Rectal smooth muscle tissue (tissue), 1 donor: ENCODE results near the gene MMUT.
"Not testable (repeated sequence)": the region's sequence is repeated elsewhere in the genome, so short reads cannot be mapped to it uniquely, and the experiment has no call there.

Experiments
- H3K27ac ChIP-seq: one replicate; pipeline ENCODE4 v1.7.0; 2013; ENCODE audit warnings: low read depth, low read length, inconsistent platforms
- H3K27me3 ChIP-seq: one replicate; pipeline ENCODE4 v1.7.0; 2013; ENCODE audit warnings: low read length; ENCODE audit not compliant: control insufficient read depth, insufficient read depth
- H3K36me3 ChIP-seq: one replicate; pipeline ENCODE4 v1.7.0; 2013; ENCODE audit warnings: low read length; ENCODE audit not compliant: control insufficient read depth, insufficient read depth
- H3K4me1 ChIP-seq: one replicate; pipeline ENCODE4 v1.7.0; 2013; ENCODE audit warnings: low read length; ENCODE audit not compliant: control insufficient read depth, insufficient read depth
- H3K4me3 ChIP-seq: one replicate; pipeline ENCODE4 v1.7.0; 2013; ENCODE audit warnings: low read length
- H3K9ac ChIP-seq: one replicate; pipeline ENCODE4 v1.7.0; 2013; ENCODE audit warnings: low read length

The MMUT gene

GRCh38 chr6:49462927-49463611, at the start of gene MMUT, which contains the start of gene CENPQ:
TSS of gene MMUT (minus strand) at chr6:49463253. CDS start at chr6:49459466, 3,787 bp downstream.
TSS of gene CENPQ (plus strand) at chr6:49463370. CDS start at chr6:49470177, 6,807 bp downstream.
- H3K9ac ChIP-seq, result peak within 1 kb of the TSS; percentile 78
- H3K27ac ChIP-seq, result peak within 1 kb of the TSS; percentile 76
- no peaks in the 10 kb centered on the region for H3K27me3 ChIP-seq
- peaks cover 7% of the 10 kb centered on the region for H3K4me1 ChIP-seq
- H3K4me3 ChIP-seq, result peak within 1 kb of the TSS; percentile 86
- peaks cover 3% of the 10 kb centered on the region for H3K36me3 ChIP-seq

DNA sequence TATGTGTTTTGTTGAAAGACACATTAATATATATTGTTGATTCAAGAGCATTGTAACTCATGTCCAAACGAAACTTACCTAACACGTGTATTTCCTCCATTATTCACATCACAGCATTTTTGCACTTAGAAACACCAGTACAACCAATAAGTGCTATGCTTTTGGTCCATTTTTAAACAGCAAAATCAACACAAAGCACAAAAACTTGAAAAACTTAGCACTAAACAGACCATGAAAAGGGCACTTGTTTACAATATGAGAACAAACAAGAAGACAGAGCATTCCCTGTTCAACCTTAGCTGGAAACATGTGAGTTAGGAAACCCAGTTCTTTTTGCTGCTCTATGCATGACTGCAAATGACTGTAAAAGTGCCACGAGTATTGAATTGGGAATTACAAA, 46.3 kb upstream of the MMUT start:
- Histone ChIP-seq H3K27me3 (no peaks in the 10 kb centered on the region), H3K9ac (no peak overlapping the region), H3K4me3 (no peak overlapping the region), H3K27ac (no peak overlapping the region), H3K36me3 (no peaks in the 10 kb centered on the region), H3K4me1 (no peaks in the 10 kb centered on the region)

GRCh38 chr6:49506569-49507111, 43.6 kb upstream of the MMUT start:
- H3K9ac ChIP-seq, result no peak overlapping the region
- H3K27me3 ChIP-seq, result no peaks in the 10 kb centered on the region
- no peaks in the 10 kb centered on the region for H3K4me1 ChIP-seq
- no peak overlapping the region for H3K27ac ChIP-seq
- no peak overlapping the region for H3K4me3 ChIP-seq
- no peaks in the 10 kb centered on the region for H3K36me3 ChIP-seq

DNA sequence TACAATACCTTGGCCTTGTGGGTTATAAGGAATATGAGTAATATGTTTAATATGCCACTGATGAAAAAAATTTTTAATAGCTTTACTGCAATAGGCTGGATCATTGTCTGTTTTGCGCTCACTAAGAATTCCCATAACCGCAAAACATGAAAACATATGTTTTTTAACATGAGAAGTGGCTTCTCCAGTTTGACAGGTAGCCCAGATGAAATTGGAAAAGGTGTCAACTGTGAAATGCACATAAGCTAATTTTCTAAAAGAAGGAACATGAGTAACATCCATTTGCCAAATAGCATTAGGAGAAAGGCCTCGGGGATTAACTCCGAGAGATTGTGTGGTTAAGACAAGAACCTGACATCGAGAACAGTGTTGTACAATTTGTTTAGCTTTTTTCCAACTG, 41.6 kb upstream of the MMUT start:
- no peak overlapping the region for H3K27ac ChIP-seq
- no peaks in the 10 kb centered on the region for H3K4me1 ChIP-seq
- no peak overlapping the region for H3K4me3 ChIP-seq
- no peak overlapping the region for H3K9ac ChIP-seq
- no peaks in the 10 kb centered on the region for H3K36me3 ChIP-seq
- no peaks in the 10 kb centered on the region for H3K27me3 ChIP-seq

DNA sequence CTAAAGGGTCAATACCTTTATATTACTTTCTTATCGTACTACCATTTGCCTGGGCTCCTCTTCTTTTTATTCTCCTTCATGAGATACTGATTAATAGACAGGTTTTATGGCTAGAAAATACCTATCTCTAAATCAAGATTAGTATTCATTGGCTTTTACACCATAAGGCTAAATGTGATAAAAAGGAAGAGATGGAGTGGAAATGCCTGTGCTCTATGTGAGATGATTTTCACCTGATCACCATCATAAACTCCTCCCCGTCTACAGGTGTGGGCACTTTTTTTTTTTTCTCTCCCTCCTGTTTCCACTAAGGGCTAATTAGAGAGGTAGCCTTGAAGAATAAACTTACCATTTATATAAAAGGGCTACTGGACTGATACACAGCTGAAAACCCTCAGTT, 36.6 kb upstream of the MMUT start, which contains the start of gene GLYATL3:
Gene GLYATL3, plus strand, starts transcription at position 301 of the 400 bp plus-strand sequence. CDS start 12,068 bp downstream, outside the sequence.
- H3K4me1 ChIP-seq, result no peaks in the 10 kb centered on the region
- no peak within 1 kb of the TSS for H3K4me3 ChIP-seq
- no peak within 1 kb of the TSS for H3K27ac ChIP-seq
- no peak within 1 kb of the TSS for H3K9ac ChIP-seq
- no peaks in the 10 kb centered on the region for H3K36me3 ChIP-seq
- no peaks in the 10 kb centered on the region for H3K27me3 ChIP-seq

DNA sequence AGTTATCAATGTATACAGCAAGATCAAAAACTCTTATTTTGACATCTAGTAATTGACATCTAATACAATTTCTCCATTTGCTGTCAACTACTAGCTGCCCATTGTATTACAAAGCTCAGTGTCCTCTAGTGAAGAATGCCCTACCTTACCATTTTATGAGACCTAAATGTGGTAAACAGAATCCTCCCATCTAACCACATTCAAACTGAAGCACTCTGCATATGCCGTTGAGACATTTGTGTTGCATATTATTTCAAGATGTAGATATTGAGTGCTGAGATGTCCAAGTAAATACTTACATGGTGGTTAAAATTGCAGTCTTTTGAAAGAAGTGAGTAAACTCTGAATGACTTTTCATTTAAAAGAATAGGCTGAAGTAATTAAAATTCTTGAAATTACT, 36.1 kb upstream of the MMUT start:
- Histone ChIP-seq H3K9ac (no peak overlapping the region), H3K27me3 (no peaks in the 10 kb centered on the region), H3K36me3 (no peaks in the 10 kb centered on the region), H3K4me3 (no peak overlapping the region), H3K4me1 (no peaks in the 10 kb centered on the region), H3K27ac (no peak overlapping the region)

DNA sequence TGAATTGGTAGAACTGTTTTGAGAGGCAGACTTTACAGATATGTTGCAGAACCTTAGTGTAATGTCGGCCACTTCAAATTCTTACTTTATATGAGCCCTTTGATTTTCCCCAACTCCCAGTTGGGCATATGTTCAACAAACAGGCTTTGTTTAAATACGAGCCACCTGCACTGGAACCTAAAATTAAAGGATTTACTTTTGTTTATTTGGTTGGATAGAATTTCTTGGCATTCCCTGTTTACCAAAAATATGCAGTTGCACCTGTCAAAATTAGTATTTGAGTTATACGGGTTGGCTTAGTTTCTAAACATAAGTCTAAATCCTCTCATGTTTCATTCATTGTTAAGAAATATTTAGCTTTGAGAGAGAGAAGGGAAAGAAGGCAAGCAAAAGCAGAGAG, 34.3 kb upstream of the MMUT start:
- H3K4me3 ChIP-seq, result no peak overlapping the region
- no peak overlapping the region for H3K9ac ChIP-seq
- no peaks in the 10 kb centered on the region for H3K36me3 ChIP-seq
- no peaks in the 10 kb centered on the region for H3K27me3 ChIP-seq
- no peaks in the 10 kb centered on the region for H3K4me1 ChIP-seq
- H3K27ac ChIP-seq, result no peak overlapping the region

DNA sequence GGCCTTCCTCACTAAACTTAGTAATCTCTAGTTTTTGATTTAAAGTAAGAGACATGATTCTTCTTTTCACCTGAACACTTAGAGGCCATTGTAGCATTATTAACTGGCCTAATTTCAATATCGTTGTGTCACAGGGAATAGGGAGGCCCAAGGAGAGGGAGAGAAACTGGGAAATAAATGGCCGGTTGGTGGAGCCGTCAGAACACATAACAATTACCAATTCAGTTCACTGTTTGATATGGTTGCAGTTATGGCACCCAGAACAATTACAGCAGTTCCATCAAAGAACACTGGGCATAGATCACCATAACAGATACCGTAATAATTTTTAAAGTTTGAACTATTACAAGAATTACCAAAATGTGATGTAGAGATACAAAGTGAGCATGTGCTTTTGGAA, 27.6 kb upstream of the MMUT start:
- Histone ChIP-seq H3K4me3 (no peak overlapping the region), H3K4me1 (no peaks in the 10 kb centered on the region), H3K27ac (no peak overlapping the region), H3K9ac (no peak overlapping the region), H3K27me3 (no peaks in the 10 kb centered on the region), H3K36me3 (no peaks in the 10 kb centered on the region)

DNA sequence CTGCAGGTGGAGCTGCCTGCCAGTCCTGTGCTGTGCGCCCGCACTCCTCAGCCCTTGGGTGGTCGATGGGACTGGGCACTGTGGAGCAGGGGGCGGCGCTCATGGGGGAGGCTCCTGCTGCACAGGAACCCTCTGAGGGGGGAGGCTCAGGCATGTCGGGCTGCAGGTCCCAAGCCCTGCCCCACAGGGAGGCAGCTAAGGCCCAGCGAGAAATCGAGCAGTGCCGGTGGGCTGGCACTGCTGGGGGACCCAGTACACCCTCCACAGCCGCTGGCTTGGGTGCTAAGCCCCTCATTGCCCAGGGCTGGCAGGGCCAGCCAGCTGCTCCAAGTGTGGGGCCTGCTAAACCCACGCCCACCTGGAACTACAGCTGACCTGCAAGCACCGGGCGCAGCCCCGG, 20.3 kb upstream of the MMUT start:
- H3K36me3 ChIP-seq, H3K27ac ChIP-seq: not testable (repeated sequence)

GRCh38 chr6:49481846-49482245, 18.8 kb upstream of the MMUT start:
- H3K4me3 ChIP-seq, H3K27me3 ChIP-seq, H3K27ac ChIP-seq, H3K36me3 ChIP-seq, H3K4me1 ChIP-seq, H3K9ac ChIP-seq: not testable (repeated sequence)

More for the DNA sequence above, 20.3 kb upstream of the MMUT start:
- H3K9ac ChIP-seq, H3K4me1 ChIP-seq, H3K4me3 ChIP-seq, H3K27me3 ChIP-seq: not testable (repeated sequence)

- Histone ChIP-seq H3K27me3 (no peaks in the 10 kb centered on the region), H3K4me3 (no peak overlapping the region), H3K4me1 (no peaks in the 10 kb centered on the region), H3K9ac (no peak overlapping the region), H3K36me3 (no peaks in the 10 kb centered on the region), H3K27ac (no peak overlapping the region)
These were observed 16.4 kb upstream of the MMUT start for GRCh38 chr6:49479308-49479970.

DNA sequence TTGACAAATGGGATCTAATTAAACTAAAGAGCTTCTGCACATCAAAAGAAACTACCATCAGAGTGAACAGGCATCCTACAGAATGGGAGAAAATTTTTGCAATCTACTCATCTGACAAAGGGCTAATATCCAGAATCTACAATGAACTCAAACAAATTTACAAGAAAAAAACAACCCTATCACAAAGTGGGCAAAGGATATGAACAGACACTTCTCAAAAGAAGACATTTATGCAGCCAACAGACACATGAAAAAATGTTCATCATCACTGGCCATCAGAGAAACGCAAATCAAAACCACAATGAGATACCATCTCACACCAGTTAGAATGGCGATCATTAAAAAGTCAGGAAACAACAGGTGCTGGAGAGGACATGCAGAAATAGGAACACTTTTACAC, 13.5 kb upstream of the MMUT start:
- not testable (repeated sequence) for H3K4me1 ChIP-seq, H3K36me3 ChIP-seq, H3K4me3 ChIP-seq, H3K27me3 ChIP-seq, H3K27ac ChIP-seq, H3K9ac ChIP-seq
